Muscle of leg (tissue), 11 donors: ENCODE measurements around the gene PACS1. TPM values are rescaled to one million over a fixed set of nuclear protein-coding genes. Genes with fewer than 3 reads are reported as not detected.

Experiments used
- DNase-seq: peaks from one replicate; pipeline ENCODE4 v3.0.0; 2013
- H3K27ac ChIP-seq: one replicate; pipeline ENCODE4 v1.5.1; 2013; ENCODE audit warnings: mild to moderate bottlenecking, low read length, control low read depth
- H3K27me3 ChIP-seq: one replicate; pipeline ENCODE4 v1.6.1; 2013; ENCODE audit warnings: low read length; ENCODE audit not compliant: control insufficient read depth, insufficient read depth
- H3K36me3 ChIP-seq: one replicate; pipeline ENCODE4 v1.6.1; 2013; ENCODE audit warnings: low read length; ENCODE audit not compliant: control insufficient read depth, insufficient read depth
- H3K4me1 ChIP-seq: one replicate; pipeline ENCODE4 v1.6.1; 2013; ENCODE audit warnings: low read length; ENCODE audit not compliant: control insufficient read depth, insufficient read depth
- H3K4me3 ChIP-seq: one replicate; pipeline ENCODE4 v1.5.1; 2013; ENCODE audit warnings: low read length, control low read depth
- H3K9me3 ChIP-seq: replicated peaks from 2 replicates; pipeline ENCODE4 v1.6.1; 2013; ENCODE audit warnings: low read depth, low read length; ENCODE audit not compliant: control insufficient read depth
- WGBS: methylation state at CpG from one replicate; pipeline ENCODE4 v1.1.5; 2013; ENCODE audit warnings: missing lambda C conversion rate; ENCODE audit not compliant: insufficient coverage; 5-methylcytosine and 5-hydroxymethylcytosine counted together
- polyA plus RNA-seq, 8 donors: library from polyadenylated mRNA; unstranded; fragments of 120-200 nt; gene quantifications; one replicate each; pipeline versions ENCODE4 v1.2.1 to v1.2.3, GENCODE V29; 2013; ENCODE audit warnings: inconsistent platforms in 1 of 8, low replicate concordance in 1 of 8; ENCODE audit not compliant: insufficient read length in 8 of 8, insufficient read depth in 1 of 8
- total RNA-seq: library from RNA; stranded (reverse); fragments of 120-200 nt; gene quantifications from one replicate; pipeline ENCODE4 v1.2.4, GENCODE V29; 2013

PACS1 gene
- total and polyA plus RNA-seq, 9 donors, result 13.2 to 41.3 (median 30.9) TPM

DNA sequence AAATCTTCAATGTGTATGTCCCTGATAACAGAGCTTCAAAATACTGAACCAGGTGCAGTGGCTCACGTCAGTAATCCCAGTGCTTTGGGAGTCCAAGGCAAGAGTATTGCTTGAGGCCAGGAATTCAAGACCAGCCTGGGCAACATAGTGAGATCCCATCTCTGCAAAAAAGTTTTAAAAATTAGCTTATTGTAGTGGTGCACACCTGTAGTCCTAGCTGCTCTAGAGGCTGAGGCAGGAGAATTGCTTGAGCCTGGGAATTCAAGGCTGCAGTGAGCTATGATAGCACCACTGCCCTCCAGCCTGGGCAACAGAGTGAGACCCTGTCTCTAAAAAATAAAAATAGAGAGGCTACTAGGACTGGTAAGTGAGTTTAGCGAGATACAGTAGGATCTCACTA is 84.0 kb downstream of the PACS1 start:
- Histone ChIP-seq H3K27ac (no peak overlapping the region), H3K4me1 (peaks cover 7% of the 10 kb centered on the region), H3K27me3 (no peaks in the 10 kb centered on the region), H3K36me3 (no peaks in the 10 kb centered on the region), H3K4me3 (no peak overlapping the region), H3K9me3 (no peaks in the 10 kb centered on the region)
- no CpG with 5 or more reads among the region's 2 CpGs for WGBS
- no peak for DNase-seq

DNA sequence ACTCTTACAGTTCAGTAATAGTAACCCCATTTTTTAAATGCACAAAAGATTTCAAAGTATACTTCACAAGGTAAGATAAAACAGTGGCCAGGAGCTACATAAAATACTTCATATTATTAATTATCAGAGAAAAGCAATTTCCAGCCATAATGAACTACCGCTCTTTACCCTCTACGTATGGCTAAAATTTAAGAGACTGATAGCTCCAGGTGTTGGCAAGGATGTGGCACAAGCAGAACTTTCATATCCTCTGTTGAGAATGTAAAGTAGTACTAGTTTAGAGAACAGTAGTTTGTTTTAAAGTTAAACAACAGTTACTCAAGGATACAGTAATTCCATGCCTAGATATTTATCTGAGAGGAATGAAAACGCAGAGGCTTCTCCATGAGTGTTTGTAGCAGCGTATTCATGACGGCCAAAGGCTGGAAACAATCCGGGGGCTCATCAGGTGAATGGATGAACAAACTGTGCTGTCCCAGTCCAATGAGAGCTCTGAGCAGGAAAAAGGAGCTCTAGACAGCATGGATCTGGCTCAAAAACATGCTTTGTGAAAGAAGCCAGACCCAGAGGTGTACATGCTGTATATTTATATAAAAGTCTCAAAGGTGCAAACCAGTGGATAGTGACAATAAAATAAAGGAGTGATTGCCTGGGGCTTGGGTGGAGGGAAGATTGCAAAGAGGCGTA is 85.5 kb downstream of the PACS1 start:
- H3K36me3 ChIP-seq, result no peaks in the 10 kb centered on the region
- WGBS, result 93% methylated on average over 5 of the region's 7 CpGs
- no peak overlapping the region for H3K27ac ChIP-seq
- no peak overlapping the region for H3K4me3 ChIP-seq
- no peak for DNase-seq
- H3K27me3 ChIP-seq, result no peaks in the 10 kb centered on the region
- no peaks in the 10 kb centered on the region for H3K9me3 ChIP-seq
- H3K4me1 ChIP-seq, result peaks cover 7% of the 10 kb centered on the region

DNA sequence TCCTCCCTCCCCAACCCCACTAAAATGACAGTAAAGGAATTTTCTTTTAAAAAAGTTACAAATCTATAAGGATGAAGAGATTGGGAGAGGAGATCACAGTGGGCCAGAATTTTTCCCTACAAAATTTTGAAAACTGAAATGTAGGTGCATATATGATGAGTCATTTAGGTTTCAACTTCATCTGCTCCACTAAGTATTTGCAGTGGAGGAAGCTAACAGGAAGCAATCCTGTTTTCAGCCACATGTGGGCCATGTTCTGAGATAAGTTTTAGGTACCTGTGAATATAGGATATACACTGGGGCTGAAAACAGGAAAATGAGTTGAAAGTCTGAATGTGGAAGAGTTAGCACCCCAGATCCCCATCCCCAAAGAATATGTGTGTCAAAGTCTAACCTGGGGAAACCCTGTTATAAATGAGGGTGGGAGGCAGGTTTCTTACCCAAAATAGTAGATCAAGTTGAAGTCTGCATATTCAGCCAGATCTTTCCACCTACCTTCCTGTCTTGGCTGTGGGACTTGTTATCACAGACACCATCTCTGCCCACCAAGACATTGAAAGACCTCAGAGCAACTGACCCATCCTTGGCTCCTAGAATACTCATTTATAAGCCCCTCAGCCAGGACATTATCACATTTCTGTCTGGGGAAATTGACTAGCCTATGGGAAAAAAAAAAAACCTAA is 87.3 kb downstream of the PACS1 start:
- Histone ChIP-seq H3K27me3 (no peaks in the 10 kb centered on the region), H3K4me1 (no peaks in the 10 kb centered on the region), H3K27ac (no peak overlapping the region)

DNA sequence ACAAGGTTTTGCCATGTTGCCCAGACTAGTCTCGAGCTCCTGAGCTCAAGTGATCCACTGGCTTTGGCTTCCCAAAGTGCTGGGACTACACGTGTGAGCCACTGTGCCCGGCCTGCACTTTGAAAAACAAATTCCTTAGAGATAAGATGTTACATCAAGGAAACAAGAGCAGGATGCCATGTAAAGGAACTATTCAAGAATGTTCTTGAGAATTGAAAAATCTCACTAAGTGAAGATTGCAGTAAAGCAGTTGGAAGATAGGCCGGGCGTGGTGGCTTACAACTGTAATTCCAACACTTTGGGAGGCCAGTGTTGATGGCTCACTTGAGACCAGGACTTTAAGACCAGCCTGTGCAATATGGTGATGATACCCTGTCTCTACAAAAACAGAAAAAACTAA is 88.1 kb downstream of the PACS1 start:
- no peak overlapping the region for H3K4me3 ChIP-seq
- no peak for DNase-seq
- no peaks in the 10 kb centered on the region for H3K27me3 ChIP-seq
- 86% methylated on average over 5 of the region's 5 CpGs for WGBS
- no peaks in the 10 kb centered on the region for H3K36me3 ChIP-seq
- no peaks in the 10 kb centered on the region for H3K4me1 ChIP-seq
- no peak overlapping the region for H3K27ac ChIP-seq
- H3K9me3 ChIP-seq, result no peaks in the 10 kb centered on the region

More for the DNA sequence above, 87.3 kb downstream of the PACS1 start:
- Histone ChIP-seq H3K36me3 (no peaks in the 10 kb centered on the region), H3K9me3 (no peaks in the 10 kb centered on the region), H3K4me3 (no peak overlapping the region)
- DNase-seq, result no peak

DNA sequence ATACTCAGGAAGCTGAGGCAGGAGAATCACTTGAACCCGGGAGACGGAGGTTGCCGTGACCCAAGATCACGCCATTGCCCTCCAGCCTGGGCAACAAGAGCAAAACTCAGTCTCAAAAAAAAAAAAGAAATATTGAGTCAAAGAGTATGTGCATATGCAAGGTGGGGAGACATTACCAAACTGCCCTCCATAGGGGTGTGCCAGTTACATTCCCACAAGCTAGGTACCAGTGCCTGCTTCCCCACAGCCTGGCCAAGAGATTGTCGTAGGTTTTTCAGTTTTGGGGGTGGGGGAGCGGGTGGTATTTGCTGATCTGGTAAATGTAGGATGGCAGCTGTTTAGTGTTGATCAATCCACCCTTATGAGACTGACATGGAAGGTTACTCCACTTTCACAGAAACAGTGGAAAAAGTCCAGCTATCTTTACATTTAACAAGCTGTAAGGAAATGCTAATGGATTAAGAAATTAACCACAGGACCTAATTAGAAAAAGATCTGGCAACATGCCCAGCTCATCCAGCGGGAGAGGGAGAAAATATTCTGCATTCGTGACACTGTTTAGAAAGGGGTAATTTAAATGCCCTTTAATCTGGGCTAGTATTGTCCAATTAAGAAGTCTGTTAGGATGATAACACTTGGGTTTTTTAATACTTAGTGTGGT is 89.4 kb downstream of the PACS1 start:
- Histone ChIP-seq H3K27ac (no peak overlapping the region), H3K36me3 (no peaks in the 10 kb centered on the region), H3K4me1 (no peaks in the 10 kb centered on the region), H3K27me3 (no peaks in the 10 kb centered on the region), H3K4me3 (no peak overlapping the region), H3K9me3 (no peaks in the 10 kb centered on the region)
- 100% methylated on average over 3 of the region's 8 CpGs for WGBS
- DNase-seq, result no peak

DNA sequence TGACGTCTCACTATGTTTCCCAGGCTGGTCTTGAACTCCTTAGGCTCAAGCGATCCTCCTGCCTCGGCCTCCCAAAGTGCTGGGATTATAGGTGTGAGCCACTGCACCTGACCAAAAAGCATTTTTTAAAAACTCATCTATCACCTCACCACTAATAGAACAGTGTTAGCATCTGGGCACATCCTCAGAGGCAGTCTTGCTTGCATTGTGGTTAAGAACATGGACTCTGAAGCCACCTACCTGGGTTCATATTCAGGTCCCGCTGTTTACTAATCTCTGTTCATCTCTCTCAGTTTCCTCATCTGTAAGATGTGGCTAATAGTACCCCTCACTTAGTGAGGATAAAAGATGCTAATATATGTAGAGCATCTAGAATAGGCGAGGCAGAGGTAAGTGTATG is 90.6 kb downstream of the PACS1 start:
- H3K4me1 ChIP-seq, result no peaks in the 10 kb centered on the region
- no peak overlapping the region for H3K27ac ChIP-seq
- no peaks in the 10 kb centered on the region for H3K36me3 ChIP-seq
- H3K4me3 ChIP-seq, result no peak overlapping the region
- DNase-seq, result no peak
- WGBS, result 100% methylated on average over 1 of the region's 5 CpGs
- no peaks in the 10 kb centered on the region for H3K9me3 ChIP-seq
- H3K27me3 ChIP-seq, result no peaks in the 10 kb centered on the region

DNA sequence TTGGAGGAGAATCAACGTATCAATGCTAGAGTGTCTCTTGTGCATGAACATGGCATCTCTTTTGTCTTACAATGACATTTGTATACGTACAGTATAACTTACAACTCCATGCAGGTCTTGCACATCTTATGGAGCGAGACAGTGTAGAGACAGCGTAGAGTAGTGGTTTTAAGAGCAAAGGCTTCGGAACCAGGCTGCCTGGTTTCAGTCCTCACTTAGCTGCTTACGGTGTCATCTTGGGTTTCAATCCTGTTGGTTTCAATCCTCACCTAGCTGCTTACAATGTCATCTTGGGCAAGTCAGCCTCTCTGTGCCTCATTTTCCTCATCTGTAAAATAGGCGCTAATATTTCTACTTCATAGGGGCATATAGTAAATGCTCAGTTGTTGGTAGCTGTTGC is 98.2 kb downstream of the PACS1 start:
- 100% methylated on average over 1 of the region's 7 CpGs for WGBS
- H3K36me3 ChIP-seq, result no peaks in the 10 kb centered on the region
- no peaks in the 10 kb centered on the region for H3K4me1 ChIP-seq
- H3K27ac ChIP-seq, result no peak overlapping the region
- DNase-seq, result no peak
- H3K4me3 ChIP-seq, result no peak overlapping the region
- H3K9me3 ChIP-seq, result no peaks in the 10 kb centered on the region
- no peaks in the 10 kb centered on the region for H3K27me3 ChIP-seq

DNA sequence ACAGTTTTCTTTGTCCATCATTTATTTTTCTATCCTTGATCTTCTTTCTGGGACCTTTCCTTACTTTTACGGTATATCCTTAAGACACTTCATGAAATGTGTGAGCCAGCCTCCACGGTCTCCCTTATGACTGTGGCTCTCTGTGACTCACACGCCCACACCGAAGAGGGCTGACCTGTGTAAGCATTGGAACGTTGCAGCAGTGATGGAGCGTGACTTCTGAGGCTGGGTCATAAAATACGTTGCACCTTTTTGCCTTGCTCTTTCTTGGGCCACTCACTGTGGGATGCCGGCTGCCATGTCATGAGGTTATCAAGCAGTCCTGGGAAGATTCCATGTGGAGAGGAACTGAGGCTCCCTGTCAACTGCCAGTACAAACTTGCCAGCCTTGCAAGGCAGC is 102.1 kb downstream of the PACS1 start:
- no peak overlapping the region for H3K4me3 ChIP-seq
- H3K9me3 ChIP-seq, result no peaks in the 10 kb centered on the region
- no peak overlapping the region for H3K27ac ChIP-seq
- no peaks in the 10 kb centered on the region for H3K4me1 ChIP-seq
- H3K36me3 ChIP-seq, result no peaks in the 10 kb centered on the region
- 64% methylated on average over 8 of the region's 8 CpGs for WGBS
- no peak for DNase-seq
- no peaks in the 10 kb centered on the region for H3K27me3 ChIP-seq

DNA sequence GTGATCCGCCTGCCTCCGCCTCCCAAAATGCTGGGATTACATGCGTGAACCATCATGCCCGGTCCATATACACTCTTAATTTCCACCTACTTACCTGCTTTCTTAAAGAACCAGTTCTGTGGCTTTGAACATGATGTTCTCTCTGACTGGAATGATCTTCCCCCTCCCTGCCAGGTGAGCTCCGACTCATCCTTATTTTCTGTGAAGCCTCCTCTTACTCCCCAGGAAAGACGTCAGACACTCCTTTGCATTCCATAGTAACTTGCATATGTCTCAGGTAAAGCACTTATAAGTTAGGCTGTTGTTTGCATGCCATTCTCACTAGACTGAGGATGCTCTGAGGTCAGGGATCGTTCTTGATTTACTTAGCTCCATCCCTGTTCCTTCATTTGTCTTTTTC is 106.6 kb downstream of the PACS1 start:
- WGBS, result 89% methylated on average over 6 of the region's 7 CpGs

DNA sequence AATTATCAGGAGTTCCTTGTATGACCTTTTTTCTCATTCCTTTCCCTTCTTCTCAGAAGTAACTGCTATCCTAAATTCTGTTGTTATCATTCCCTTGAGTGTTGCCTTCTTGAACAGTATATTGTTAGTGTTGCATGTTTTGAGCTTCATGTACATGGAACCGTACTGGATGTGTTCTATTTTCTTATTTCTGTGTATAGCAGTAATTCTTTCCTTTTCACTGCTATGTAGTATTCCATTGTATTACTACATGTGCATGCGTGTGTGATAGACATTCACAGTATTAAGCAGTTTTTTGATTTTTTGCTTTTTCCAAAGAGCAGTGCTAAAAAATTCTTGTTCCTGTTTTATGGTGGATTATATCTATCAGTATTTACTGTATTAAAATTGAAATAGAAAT is 108.1 kb downstream of the PACS1 start:
- H3K27me3 ChIP-seq, result no peaks in the 10 kb centered on the region
- H3K27ac ChIP-seq, result no peak overlapping the region
- no peaks in the 10 kb centered on the region for H3K9me3 ChIP-seq
- no peak for DNase-seq
- H3K36me3 ChIP-seq, result no peaks in the 10 kb centered on the region
- H3K4me1 ChIP-seq, result no peaks in the 10 kb centered on the region
- no CpG with 5 or more reads among the region's 2 CpGs for WGBS
- no peak overlapping the region for H3K4me3 ChIP-seq

More for the DNA sequence above, 106.6 kb downstream of the PACS1 start:
- Histone ChIP-seq H3K4me1 (no peaks in the 10 kb centered on the region), H3K36me3 (no peaks in the 10 kb centered on the region), H3K9me3 (no peaks in the 10 kb centered on the region), H3K4me3 (no peak overlapping the region), H3K27me3 (no peaks in the 10 kb centered on the region), H3K27ac (no peak overlapping the region)
- DNase-seq, result no peak
